Adrenal gland (tissue), 12 donors: ENCODE measurements around the gene TNFAIP8. TPM values are rescaled to one million over a fixed set of nuclear protein-coding genes. Genes with fewer than 3 reads are reported as not detected.

ENCODE experiments used
- DNase-seq, 7 donors: peaks; one replicate each; pipeline ENCODE4 v3.0.0-alpha.2; 2019 to 2020
- H3K27ac ChIP-seq, 5 donors: fragments of 200-600 bp; sonication (generic) in 4 of 5; 1 replicate in 3 of 5; 2 replicates in 2 of 5; pipeline versions ENCODE4 v1.5.1 to v1.8.0; 2016 to 2020; ENCODE audit warnings: mild to moderate bottlenecking in 1 of 5
- H3K27me3 ChIP-seq: fragments of 200-600 bp; 2 replicates; pipeline ENCODE4 v1.8.0; 2021
- H3K36me3 ChIP-seq, 2 donors: fragments of 200-600 bp; replicated peaks in 1 of 2; 1 replicate in 1 of 2; 2 replicates in 1 of 2; pipeline versions ENCODE4 v1.5.1 to v1.8.0; 2018 to 2022
- H3K4me1 ChIP-seq, 2 donors: fragments of 200-600 bp; replicated peaks in 1 of 2; 1 replicate in 1 of 2; 2 replicates in 1 of 2; pipeline versions ENCODE4 v1.5.1 to v1.8.0; 2018 to 2021
- H3K4me3 ChIP-seq, 4 donors: fragments of 200-600 bp; sonication (generic) in 3 of 4; one replicate each; pipeline ENCODE4 v1.5.1; 2016 to 2018
- H3K9me3 ChIP-seq, 3 donors: fragments of 200-600 bp; sonication (generic) in 1 of 3; replicated peaks in 1 of 3; 1 replicate in 2 of 3; 2 replicates in 1 of 3; pipeline versions ENCODE4 v1.5.1 to v1.8.0; 2016 to 2021
- POLR2A ChIP-seq, 2 donors: fragments of 450-650 bp; IDR thresholded peaks; one replicate each; pipeline ENCODE4 v1.6.1; 2017; ENCODE audit warnings: antibody characterized with exemption in 2 of 2, mild to moderate bottlenecking in 2 of 2, moderate library complexity in 1 of 2
- WGBS, 4 donors: extraction: QIAGEN DNeasy Blood & Tissue Kit in 2 of 4; methylation state at CpG; one replicate each; pipeline versions ENCODE4 v1.1.5 to v1.1.7; 2013 to 2017; 5-methylcytosine and 5-hydroxymethylcytosine counted together
- intact Hi-C, 2 donors: fragments of 100-400 bp; cut with DNase I; formaldehyde crosslinking; loops; one replicate each; pipeline versions ENCODE4 v1.14.1 to v1.15.0; 2022 to 2023
- polyA plus RNA-seq, 3 donors: library from polyadenylated mRNA; stranded (reverse); fragments of 200-250 nt in 2 of 3; fragments of 350-450 nt in 1 of 3; fragmentation: Illumina TruSeq in 1 of 3; extraction: RNeasy Lipid Tissue Mini Kit (QIAGEN cat#74804) in 1 of 3; gene quantifications; one replicate each; pipeline ENCODE4 v1.2.3, GENCODE V29; 2013 to 2014
- total RNA-seq, 9 donors: library from RNA; depleted of rRNA in 4 of 9; stranded (reverse); fragments of >200 nt in 4 of 9; fragments of 120-200 nt in 1 of 9; fragmentation: NEBNext Ultra II Directional in 1 of 9; extraction: Animal tissue kit (Norgen Biotek cat#: 25700) in 1 of 9; gene quantifications; one replicate each; pipeline versions ENCODE4 v1.1.0 to v1.2.4, GENCODE V29; 2013 to 2023
- TF ChIP-seq, protein P1 (sequence below), 6 experiments: fragments of 450-650 bp in 4 of 6; fragments of 200-600 bp in 2 of 6; sonication (generic) in 1 of 6; IDR thresholded peaks; 1 replicate in 5 of 6; 2 replicates in 1 of 6; pipeline versions ENCODE4 v1.5.1 to v1.8.0; 2016 to 2021; ENCODE audit warnings: antibody characterized with exemption in 6 of 6, mild to moderate bottlenecking in 2 of 6, moderate library complexity in 1 of 6
- donor health status: healthy with polysubstance abuse.
- donor health status: Bipolar disorder and iron deficiency.
- donor health status: DM: yes; HTN: yes; CAD: no.
- donor health status: DM: no; HTN: no; CAD: no.
- donor health status: DM: no; HTN: no; CAD: no.
- donor health status: DM: yes; HTN: yes; CAD: no.

The TNFAIP8 gene
- total and polyA plus RNA-seq, 12 donors = 1.4 to 12.7 (median 5.5) TPM

DNA sequence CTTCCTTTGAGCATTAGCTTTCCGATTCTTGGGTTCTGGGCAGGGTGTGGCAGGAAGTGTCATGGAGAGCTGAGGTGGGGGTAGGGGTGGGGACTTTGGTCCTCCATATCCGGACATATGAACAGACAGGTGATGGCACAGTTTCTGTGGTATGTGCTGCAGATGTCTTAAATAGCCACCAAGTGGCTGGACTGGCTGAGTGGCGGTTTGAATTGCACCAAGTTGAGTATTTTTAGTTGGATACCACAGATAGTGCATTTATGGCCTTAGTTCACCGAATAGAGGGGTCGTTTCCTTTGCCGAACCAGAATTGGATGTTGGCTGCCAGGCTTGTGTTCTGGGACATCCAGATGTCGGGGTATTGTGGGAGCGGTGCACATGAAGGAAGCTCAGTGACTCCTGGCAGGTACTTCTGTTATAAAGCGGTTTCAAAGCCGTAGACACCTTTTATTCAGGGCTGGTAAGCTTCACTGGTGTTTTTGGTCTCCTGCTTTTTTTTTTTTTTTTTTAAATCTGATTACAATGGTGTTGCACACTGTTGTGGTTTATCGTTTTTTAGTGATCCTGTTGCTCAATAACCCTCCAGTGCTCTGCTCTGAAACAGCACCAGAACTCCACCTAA, 15.1 kb upstream of the TNFAIP8 start:
- TF ChIP-seq, protein P1, sequence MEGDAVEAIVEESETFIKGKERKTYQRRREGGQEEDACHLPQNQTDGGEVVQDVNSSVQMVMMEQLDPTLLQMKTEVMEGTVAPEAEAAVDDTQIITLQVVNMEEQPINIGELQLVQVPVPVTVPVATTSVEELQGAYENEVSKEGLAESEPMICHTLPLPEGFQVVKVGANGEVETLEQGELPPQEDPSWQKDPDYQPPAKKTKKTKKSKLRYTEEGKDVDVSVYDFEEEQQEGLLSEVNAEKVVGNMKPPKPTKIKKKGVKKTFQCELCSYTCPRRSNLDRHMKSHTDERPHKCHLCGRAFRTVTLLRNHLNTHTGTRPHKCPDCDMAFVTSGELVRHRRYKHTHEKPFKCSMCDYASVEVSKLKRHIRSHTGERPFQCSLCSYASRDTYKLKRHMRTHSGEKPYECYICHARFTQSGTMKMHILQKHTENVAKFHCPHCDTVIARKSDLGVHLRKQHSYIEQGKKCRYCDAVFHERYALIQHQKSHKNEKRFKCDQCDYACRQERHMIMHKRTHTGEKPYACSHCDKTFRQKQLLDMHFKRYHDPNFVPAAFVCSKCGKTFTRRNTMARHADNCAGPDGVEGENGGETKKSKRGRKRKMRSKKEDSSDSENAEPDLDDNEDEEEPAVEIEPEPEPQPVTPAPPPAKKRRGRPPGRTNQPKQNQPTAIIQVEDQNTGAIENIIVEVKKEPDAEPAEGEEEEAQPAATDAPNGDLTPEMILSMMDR (IDR thresholded peaks at IDR 0.05) = no peak
- no peak for TF ChIP-seq POLR2A (IDR thresholded peaks at IDR 0.05)
- H3K4me3 ChIP-seq = no peak overlapping the region
- no peak overlapping the region for H3K27ac ChIP-seq
- no peak for DNase-seq
- no peaks in the 10 kb centered on the region for H3K36me3 ChIP-seq
- intact Hi-C loops = no loop called here
- no peaks in the 10 kb centered on the region for H3K27me3 ChIP-seq
- 80 to 86% (median 82%) methylated on average over 11 of the region's 11 CpGs for WGBS, 4 donors
- H3K4me1 ChIP-seq = peaks cover 0 to 12% of the 10 kb centered on the region in 2 donors
- no peaks in the 10 kb centered on the region for H3K9me3 ChIP-seq

DNA sequence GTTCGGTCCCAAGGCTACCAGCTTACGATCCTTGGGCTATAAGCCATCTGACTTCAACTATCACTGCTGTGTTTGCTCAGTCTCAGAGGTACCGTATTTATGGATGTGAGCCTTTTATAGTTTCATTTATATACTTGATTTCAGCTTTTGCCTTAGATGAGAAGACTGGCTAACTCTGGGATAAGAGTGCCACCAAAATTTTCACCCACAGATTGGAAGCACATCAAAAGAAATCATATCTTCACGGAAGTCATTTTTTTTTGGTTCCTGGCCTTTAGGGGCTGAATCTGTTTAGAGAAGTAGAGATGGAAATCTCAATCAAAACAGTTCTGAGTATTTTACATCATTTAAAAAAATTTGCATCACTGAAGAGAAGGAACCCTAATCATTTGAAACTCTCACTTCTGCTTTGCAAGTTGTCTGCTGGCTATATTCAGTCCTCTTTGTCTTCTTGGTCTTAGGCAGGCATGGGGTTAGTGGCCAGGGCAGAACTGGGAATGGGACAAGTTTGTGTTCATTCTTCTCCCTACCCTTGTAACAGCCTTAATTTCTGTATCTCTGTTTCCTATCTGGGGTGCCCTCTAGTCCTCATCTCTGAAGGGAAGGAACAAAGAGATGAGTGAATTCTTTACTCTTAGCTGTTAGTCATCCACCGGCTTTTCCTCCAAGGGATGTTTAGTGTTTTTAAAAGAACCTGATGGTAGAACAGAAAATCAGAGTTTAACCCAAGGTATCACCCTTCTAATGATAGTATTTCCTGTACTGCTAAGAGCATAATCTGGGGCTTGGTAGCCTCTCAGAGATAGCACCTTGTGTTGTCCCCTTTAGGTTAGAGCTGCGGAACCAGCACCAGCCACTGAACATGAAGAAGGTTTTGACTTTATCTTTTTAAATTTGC, 14.1 kb upstream of the TNFAIP8 start:
- TF ChIP-seq, protein P1 (IDR thresholded peaks at IDR 0.05) = no peak
- no peak for TF ChIP-seq POLR2A (IDR thresholded peaks at IDR 0.05)
- H3K9me3 ChIP-seq = no peaks in the 10 kb centered on the region
- intact Hi-C loops = no loop called here
- no peak overlapping the region for H3K27ac ChIP-seq
- H3K4me3 ChIP-seq = no peak overlapping the region
- 57 to 64% (median 61%) methylated on average over 6 of the region's 6 CpGs for WGBS, 4 donors
- H3K27me3 ChIP-seq = no peaks in the 10 kb centered on the region
- no peaks in the 10 kb centered on the region for H3K36me3 ChIP-seq
- H3K4me1 ChIP-seq = peaks cover 0 to 10% of the 10 kb centered on the region in 2 donors
- DNase-seq = no peak

DNA sequence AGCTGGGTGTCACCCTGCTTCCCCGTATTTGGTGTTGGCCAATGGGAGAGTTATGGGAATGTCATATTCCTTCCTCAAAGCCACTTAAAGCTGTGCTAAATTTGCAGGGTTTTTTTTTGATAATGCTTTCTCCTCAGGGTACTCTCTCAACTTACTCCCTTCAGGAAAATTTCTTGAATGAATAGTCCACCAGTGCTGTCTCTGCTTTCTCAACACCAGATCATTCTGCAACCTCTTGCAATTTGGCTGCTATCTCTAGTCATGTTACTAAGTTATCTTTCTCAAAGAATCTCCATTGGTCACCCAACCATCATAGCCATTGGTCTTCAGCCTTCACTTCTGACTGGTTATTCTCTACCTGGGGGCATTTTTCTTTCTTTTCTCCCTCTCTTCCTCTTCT, 13.4 kb upstream of the TNFAIP8 start:
- intact Hi-C loops = no loop called here
- DNase-seq = no peak
- Histone ChIP-seq H3K4me3 (no peak overlapping the region), H3K36me3 (no peaks in the 10 kb centered on the region), H3K27ac (no peak overlapping the region), H3K9me3 (no peaks in the 10 kb centered on the region), H3K27me3 (no peaks in the 10 kb centered on the region), H3K4me1 (peaks cover 0 to 3% of the 10 kb centered on the region in 2 donors)
- WGBS, 4 donors = 73 to 84% (median 82%) methylated on average over 1 of the region's 1 CpG
- TF ChIP-seq, protein P1 (IDR thresholded peaks at IDR 0.05) = no peak
- TF ChIP-seq POLR2A (IDR thresholded peaks at IDR 0.05) = no peak

DNA sequence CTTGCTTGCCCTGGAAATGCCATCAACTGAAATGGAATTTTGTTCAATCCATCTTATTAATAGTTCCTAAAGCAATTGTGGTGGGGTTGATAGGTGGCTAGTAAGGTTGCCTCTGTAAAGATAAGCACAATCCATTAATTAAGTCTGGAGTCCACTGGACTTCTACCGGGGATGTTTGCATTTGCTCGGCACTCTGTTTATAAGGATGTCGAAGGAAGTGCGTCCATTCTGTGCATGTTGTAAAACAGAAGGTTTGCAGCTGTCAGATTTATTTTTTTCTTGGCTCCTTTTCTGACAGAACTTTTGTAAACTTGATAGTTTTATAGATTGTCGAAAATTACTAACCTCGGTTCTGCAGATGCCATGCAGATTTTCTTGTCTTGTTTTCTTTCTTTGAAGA, 12.8 kb upstream of the TNFAIP8 start:
- H3K9me3 ChIP-seq = no peaks in the 10 kb centered on the region
- WGBS, 4 donors = 77 to 88% (median 81%) methylated on average over 6 of the region's 6 CpGs
- DNase-seq = no peak
- no peaks in the 10 kb centered on the region for H3K36me3 ChIP-seq
- TF ChIP-seq, protein P1 (IDR thresholded peaks at IDR 0.05) = no peak
- TF ChIP-seq POLR2A (IDR thresholded peaks at IDR 0.05) = no peak
- no peaks in the 10 kb centered on the region for H3K4me1 ChIP-seq
- no peaks in the 10 kb centered on the region for H3K27me3 ChIP-seq
- no peak overlapping the region for H3K4me3 ChIP-seq
- H3K27ac ChIP-seq = no peak overlapping the region
- intact Hi-C loops = no loop called here
